Myocyte (in vitro differentiated cells): ENCODE results near the gene GNAZ. TPM values are rescaled to one million over a fixed set of nuclear protein-coding genes. Genes with fewer than 3 reads are reported as not detected.

Source experiments
- DNase-seq: peaks from one replicate; pipeline ENCODE4 v3.0.0-alpha.2; 2012; ENCODE audit warnings: low read depth
- total RNA-seq: library from RNA; depleted of rRNA; stranded (reverse); fragments of >200 nt; gene quantifications from 2 replicates; pipeline ENCODE4 v1.2.3, GENCODE V29; 2014

GNAZ gene
- total RNA-seq, 1 donor from 2014 or later, result 9.1 TPM

GRCh38 chr22:23075525-23076216, 5.4 kb downstream of the GNAZ start:
- peak; percentile 52 for DNase-seq

- DNase-seq, result no peak
Measured at GRCh38 chr22:23076896-23077572, 6.7 kb downstream of the GNAZ start.

- peak; percentile 41 for DNase-seq
Measured at GRCh38 chr22:23077627-23078461, 7.5 kb downstream of the GNAZ start.

- no peak for DNase-seq
Measured at GRCh38 chr22:23078462-23078787, 8.1 kb downstream of the GNAZ start.

- DNase-seq, result no peak
Measured at GRCh38 chr22:23079240-23079768, 9.0 kb downstream of the GNAZ start.

GRCh38 chr22:23079814-23080521, 9.6 kb downstream of the GNAZ start:
- peak; percentile 74 for DNase-seq

- no peak for DNase-seq
Measured at GRCh38 chr22:23080613-23081290, 10.4 kb downstream of the GNAZ start.

- no peak for DNase-seq
Measured at GRCh38 chr22:23082534-23083314, 12.4 kb downstream of the GNAZ start.

GRCh38 chr22:23083315-23084021, 13.1 kb downstream of the GNAZ start:
- DNase-seq, result no peak

- DNase-seq, result no peak
Measured at GRCh38 chr22:23084453-23085350, 14.4 kb downstream of the GNAZ start.

- DNase-seq, result no peak
Measured at GRCh38 chr22:23085351-23085671, 15.0 kb downstream of the GNAZ start.

- no peak for DNase-seq
Measured at GRCh38 chr22:23085785-23086184, 15.5 kb downstream of the GNAZ start.

- DNase-seq, result no peak
Measured at GRCh38 chr22:23086263-23086662, 15.9 kb downstream of the GNAZ start.

- DNase-seq, result no peak
Measured at GRCh38 chr22:23086787-23087186, 16.5 kb downstream of the GNAZ start.

GRCh38 chr22:23088199-23088604, 17.9 kb downstream of the GNAZ start:
- no peak for DNase-seq

GRCh38 chr22:23089010-23089409, 18.7 kb downstream of the GNAZ start:
- no peak for DNase-seq

- DNase-seq, result no peak
Measured at GRCh38 chr22:23089633-23090456, 19.5 kb downstream of the GNAZ start.

- no peak for DNase-seq
Measured at GRCh38 chr22:23090457-23090835, 20.1 kb downstream of the GNAZ start.
